Peyer's patch (tissue), 4 donors: ENCODE measurements around the gene GALNS. TPM values are rescaled to one million over a fixed set of nuclear protein-coding genes. Genes with fewer than 3 reads are reported as not detected.

ENCODE experiments used
- DNase-seq, 3 donors: peaks; one replicate each; pipeline ENCODE4 v3.0.0-alpha.2; 2017 to 2019
- H3K27ac ChIP-seq, 4 donors: fragments of 200-600 bp; sonication (generic); one replicate each; pipeline ENCODE4 v1.5.1; 2016 to 2019
- H3K27me3 ChIP-seq, 2 donors: fragments of 200-600 bp; sonication (generic); one replicate each; pipeline ENCODE4 v1.5.1; 2019
- H3K36me3 ChIP-seq, 3 donors: fragments of 200-600 bp; sonication (generic); one replicate each; pipeline ENCODE4 v1.5.1; 2016 to 2019
- H3K4me1 ChIP-seq, 4 donors: fragments of 200-600 bp; sonication (generic); one replicate each; pipeline ENCODE4 v1.5.1; 2016 to 2019
- H3K4me3 ChIP-seq, 4 donors: fragments of 200-600 bp; sonication (generic); 1 replicate in 3 of 4; 2 replicates in 1 of 4; pipeline ENCODE4 v1.5.1; 2016 to 2019; ENCODE audit warnings: mild to moderate bottlenecking in 1 of 4
- H3K9me3 ChIP-seq, 4 donors: fragments of 200-600 bp; sonication (generic); one replicate each; pipeline ENCODE4 v1.5.1; 2016 to 2019; ENCODE audit warnings: mild to moderate bottlenecking in 1 of 4
- POLR2A ChIP-seq, 2 donors: fragments of 450-650 bp; IDR thresholded peaks; one replicate each; pipeline ENCODE4 v1.5.1; 2017; ENCODE audit warnings: antibody characterized with exemption in 2 of 2, mild to moderate bottlenecking in 2 of 2, moderate library complexity in 2 of 2
- total RNA-seq, 4 donors: library from RNA; depleted of rRNA; stranded (reverse); fragments of >200 nt; gene quantifications; one replicate each; pipeline ENCODE4 v1.1.0, GENCODE V29; 2016
- TF ChIP-seq, protein P1 (sequence below), 6 experiments: fragments of 450-650 bp in 4 of 6; fragments of 200-600 bp in 2 of 6; sonication (generic) in 1 of 6; IDR thresholded peaks; one replicate each; pipeline ENCODE4 v1.5.1; 2017 to 2019; ENCODE audit warnings: antibody characterized with exemption in 6 of 6, mild to moderate bottlenecking in 3 of 6, moderate library complexity in 1 of 6

GALNS gene
- total RNA-seq, 4 donors from 2014 or later = 46.4 to 180 (median 133) TPM

DNA sequence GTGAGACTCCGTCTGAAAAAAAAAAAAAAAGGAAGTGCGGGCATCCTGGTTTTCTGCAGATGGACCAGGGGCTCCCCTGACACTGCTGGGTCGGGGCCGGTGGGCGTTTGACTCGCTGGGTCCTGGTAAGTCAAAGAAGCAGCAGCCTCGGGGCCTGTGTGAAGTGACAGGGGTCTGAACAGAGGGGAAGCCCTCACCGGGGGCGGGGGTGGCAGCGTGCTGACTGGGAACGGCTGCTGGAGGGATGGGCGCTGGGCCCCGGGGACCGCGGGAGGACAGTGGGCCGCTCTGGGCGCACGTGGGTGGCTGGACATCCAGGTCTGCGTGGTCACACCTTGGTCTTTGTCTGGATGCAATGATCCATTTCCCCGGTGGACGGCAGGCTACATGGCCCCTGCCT is 8.2 kb downstream of the GALNS start:
- TF ChIP-seq POLR2A (IDR thresholded peaks at IDR 0.05) = no peak
- TF ChIP-seq, protein P1, sequence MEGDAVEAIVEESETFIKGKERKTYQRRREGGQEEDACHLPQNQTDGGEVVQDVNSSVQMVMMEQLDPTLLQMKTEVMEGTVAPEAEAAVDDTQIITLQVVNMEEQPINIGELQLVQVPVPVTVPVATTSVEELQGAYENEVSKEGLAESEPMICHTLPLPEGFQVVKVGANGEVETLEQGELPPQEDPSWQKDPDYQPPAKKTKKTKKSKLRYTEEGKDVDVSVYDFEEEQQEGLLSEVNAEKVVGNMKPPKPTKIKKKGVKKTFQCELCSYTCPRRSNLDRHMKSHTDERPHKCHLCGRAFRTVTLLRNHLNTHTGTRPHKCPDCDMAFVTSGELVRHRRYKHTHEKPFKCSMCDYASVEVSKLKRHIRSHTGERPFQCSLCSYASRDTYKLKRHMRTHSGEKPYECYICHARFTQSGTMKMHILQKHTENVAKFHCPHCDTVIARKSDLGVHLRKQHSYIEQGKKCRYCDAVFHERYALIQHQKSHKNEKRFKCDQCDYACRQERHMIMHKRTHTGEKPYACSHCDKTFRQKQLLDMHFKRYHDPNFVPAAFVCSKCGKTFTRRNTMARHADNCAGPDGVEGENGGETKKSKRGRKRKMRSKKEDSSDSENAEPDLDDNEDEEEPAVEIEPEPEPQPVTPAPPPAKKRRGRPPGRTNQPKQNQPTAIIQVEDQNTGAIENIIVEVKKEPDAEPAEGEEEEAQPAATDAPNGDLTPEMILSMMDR (IDR thresholded peaks at IDR 0.05) = no peak
- peaks cover 0 to under 1% (median 0%) of the 10 kb centered on the region in 4 donors for H3K4me1 ChIP-seq
- H3K27me3 ChIP-seq = no peaks in the 10 kb centered on the region
- peaks cover 0 to 6% (median 0%) of the 10 kb centered on the region in 3 donors for H3K36me3 ChIP-seq
- H3K27ac ChIP-seq = no peak overlapping the region
- H3K4me3 ChIP-seq = no peak overlapping the region
- no peaks in the 10 kb centered on the region for H3K9me3 ChIP-seq
- no peak for DNase-seq

DNA sequence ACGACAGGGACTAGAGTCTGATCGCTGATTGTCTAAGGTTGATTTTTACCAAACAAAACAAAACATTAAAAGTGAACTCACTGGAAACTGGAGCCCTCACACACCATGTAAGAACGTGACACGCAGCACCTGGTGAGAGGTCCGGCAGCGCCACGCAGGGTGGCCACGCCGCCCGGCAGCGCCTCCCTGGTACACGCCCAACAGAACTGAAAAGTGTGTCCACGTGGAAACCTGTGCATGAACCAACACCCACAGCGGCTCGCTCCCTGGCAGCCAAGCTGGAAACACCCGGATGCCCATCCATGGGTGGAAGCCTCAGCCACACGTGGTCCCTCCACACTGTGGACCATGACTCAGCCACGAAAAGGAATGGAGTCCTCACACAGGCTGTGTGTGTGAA is 9.1 kb downstream of the GALNS start:
- Histone ChIP-seq H3K27me3 (no peaks in the 10 kb centered on the region), H3K36me3 (peaks cover 0 to 6% (median 0%) of the 10 kb centered on the region in 3 donors), H3K4me3 (no peak overlapping the region), H3K27ac (no peak overlapping the region), H3K4me1 (no peaks in the 10 kb centered on the region), H3K9me3 (no peaks in the 10 kb centered on the region)
- TF ChIP-seq, protein P1 (IDR thresholded peaks at IDR 0.05) = no peak
- no peak for TF ChIP-seq POLR2A (IDR thresholded peaks at IDR 0.05)
- DNase-seq = no peak

DNA sequence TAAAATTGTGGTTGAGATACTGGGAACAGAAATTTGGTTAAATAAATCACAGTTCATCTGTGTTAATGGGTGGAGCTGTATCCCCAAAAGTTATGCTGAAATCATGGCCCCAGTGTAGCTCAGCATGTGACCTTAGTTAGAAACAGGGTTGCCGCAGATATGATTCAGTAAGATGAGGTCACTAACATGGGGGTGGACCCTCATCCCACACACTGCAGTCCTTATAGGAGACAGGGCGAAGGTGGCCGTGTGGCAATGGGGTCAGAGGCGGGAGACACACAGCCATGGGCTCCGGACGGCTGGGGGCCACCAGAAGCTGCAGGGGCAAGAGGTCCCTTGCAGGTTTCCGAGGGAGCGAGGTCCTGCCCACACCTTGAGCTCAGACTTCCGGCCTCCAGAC is 10.7 kb downstream of the GALNS start:
- DNase-seq = no peak
- Histone ChIP-seq H3K9me3 (no peaks in the 10 kb centered on the region), H3K4me3 (no peak overlapping the region), H3K27me3 (no peaks in the 10 kb centered on the region), H3K27ac (no peak overlapping the region), H3K36me3 (peaks cover 0 to 1% (median 0%) of the 10 kb centered on the region in 3 donors), H3K4me1 (no peaks in the 10 kb centered on the region)
- TF ChIP-seq POLR2A (IDR thresholded peaks at IDR 0.05) = no peak
- TF ChIP-seq, protein P1 (IDR thresholded peaks at IDR 0.05) = no peak

DNA sequence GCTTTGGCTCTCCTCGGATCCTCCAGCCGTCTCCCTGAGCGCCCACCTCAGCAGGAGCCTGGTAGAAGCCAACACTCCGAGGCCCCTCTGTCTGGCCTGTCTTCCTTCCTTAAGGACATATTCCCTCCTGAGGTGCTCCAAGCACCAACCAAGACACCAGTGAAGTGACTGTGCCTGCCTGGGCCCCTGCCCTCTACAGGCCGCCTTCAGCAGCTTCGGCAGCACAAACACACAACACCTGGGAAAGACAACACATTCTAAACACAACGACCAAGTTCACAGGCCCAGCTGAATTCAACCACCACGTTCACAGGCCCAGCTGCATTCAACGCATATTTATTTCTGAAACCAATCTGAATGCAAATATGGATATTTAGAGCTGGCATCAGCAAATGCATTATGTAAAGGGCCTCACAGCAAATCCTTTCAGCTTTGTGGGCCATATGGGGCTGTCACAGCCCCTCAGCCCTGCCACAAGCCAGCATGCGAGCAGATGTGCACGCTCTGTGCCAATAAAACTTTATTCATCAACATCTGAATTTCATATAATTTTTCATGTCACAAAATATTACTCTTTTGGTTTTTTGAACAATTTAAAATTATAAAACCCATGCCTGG is 12.2 kb downstream of the GALNS start:
- no peaks in the 10 kb centered on the region for H3K27me3 ChIP-seq
- H3K27ac ChIP-seq = no peak overlapping the region
- peaks cover 0 to 17% (median 0%) of the 10 kb centered on the region in 3 donors for H3K36me3 ChIP-seq
- no peak overlapping the region for H3K4me3 ChIP-seq
- DNase-seq = no peak
- no peaks in the 10 kb centered on the region for H3K4me1 ChIP-seq
- no peaks in the 10 kb centered on the region for H3K9me3 ChIP-seq
- no peak for TF ChIP-seq POLR2A (IDR thresholded peaks at IDR 0.05)
- TF ChIP-seq, protein P1 (IDR thresholded peaks at IDR 0.05) = no peak

DNA sequence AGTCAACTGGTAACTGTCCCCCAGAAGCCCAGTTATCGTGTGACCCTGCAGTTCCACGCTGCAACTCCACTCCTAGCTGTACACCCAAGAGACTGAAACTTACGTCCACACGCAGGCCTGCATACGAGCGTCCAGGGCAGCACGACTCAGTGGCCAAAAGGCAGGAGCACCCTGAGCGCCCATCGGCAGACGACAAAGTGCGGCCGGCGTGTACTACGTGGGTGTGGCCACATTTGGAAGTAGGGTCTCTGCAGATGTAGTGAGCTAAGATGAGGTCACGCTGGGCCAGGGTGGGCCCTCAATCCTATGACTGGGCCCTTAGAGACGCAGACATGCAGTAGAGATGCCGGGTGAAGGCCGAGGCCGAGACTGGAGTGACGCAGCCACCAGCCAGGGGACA is 13.5 kb downstream of the GALNS start:
- Histone ChIP-seq H3K27ac (no peak overlapping the region), H3K4me1 (no peaks in the 10 kb centered on the region), H3K4me3 (no peak overlapping the region), H3K36me3 (peaks cover 0 to 20% (median 0%) of the 10 kb centered on the region in 3 donors), H3K27me3 (no peaks in the 10 kb centered on the region), H3K9me3 (no peaks in the 10 kb centered on the region)
- no peak for DNase-seq
- TF ChIP-seq POLR2A (IDR thresholded peaks at IDR 0.05) = no peak
- TF ChIP-seq, protein P1 (IDR thresholded peaks at IDR 0.05) = no peak
